Fibroblast of lung (primary cell): ENCODE measurements around the gene LRGUK. TPM values are rescaled to one million over a fixed set of nuclear protein-coding genes. Genes with fewer than 3 reads are reported as not detected.

ENCODE experiments used
- DNase-seq, 2 donors: peaks; one replicate each; pipeline versions ENCODE4 v3.0.0 to v3.0.0-alpha.2; 2010; ENCODE audit warnings: low read depth in 2 of 2
- H2AFZ ChIP-seq: 2 replicates; pipeline ENCODE4 v1.5.1; 2012; ENCODE audit warnings: low read length, control low read depth, inconsistent platforms
- H3K27ac ChIP-seq: 2 replicates; pipeline ENCODE4 v1.5.1; 2011; ENCODE audit warnings: low read length, control low read depth; ENCODE audit not compliant: insufficient read depth
- H3K27me3 ChIP-seq: 2 replicates; pipeline ENCODE4 v1.5.1; 2011; ENCODE audit warnings: mild to moderate bottlenecking, low read length; ENCODE audit not compliant: control insufficient read depth, insufficient read depth
- H3K36me3 ChIP-seq: 2 replicates; pipeline ENCODE4 v1.5.1; 2011; ENCODE audit warnings: low read length; ENCODE audit not compliant: control insufficient read depth, insufficient read depth
- H3K4me1 ChIP-seq: 2 replicates; pipeline ENCODE4 v1.5.1; 2011; ENCODE audit warnings: low read length; ENCODE audit not compliant: control insufficient read depth, insufficient read depth; ENCODE audit errors: extremely low read depth
- H3K4me2 ChIP-seq: 2 replicates; pipeline ENCODE4 v1.5.1; 2011; ENCODE audit warnings: low read length, control low read depth; ENCODE audit not compliant: insufficient read depth; ENCODE audit errors: extremely low read depth
- H3K4me3 ChIP-seq, 4 experiments: fragments of 200-600 bp in 1 of 4; sonication (generic) in 1 of 4; replicated peaks in 1 of 4; 2 replicates each; pipeline ENCODE4 v1.5.1; 2011 to 2016; ENCODE audit warnings: low read length in 4 of 4, low read depth in 3 of 4, mild to moderate bottlenecking in 3 of 4, control low read depth in 2 of 4, inconsistent platforms in 1 of 4, mixed read lengths in 1 of 4; ENCODE audit not compliant: insufficient read depth in 1 of 4; ENCODE audit errors: control extremely low read depth in 1 of 4
- H3K79me2 ChIP-seq: 2 replicates; pipeline ENCODE4 v1.5.1; 2012; ENCODE audit warnings: mild to moderate bottlenecking, low read length, inconsistent platforms; ENCODE audit not compliant: control insufficient read depth, insufficient read depth
- H3K9ac ChIP-seq: 2 replicates; pipeline ENCODE4 v1.5.1; 2011; ENCODE audit warnings: mild to moderate bottlenecking, low read length, control low read depth; ENCODE audit not compliant: insufficient read depth
- H3K9me3 ChIP-seq: 2 replicates; pipeline ENCODE4 v1.5.1; 2012; ENCODE audit warnings: low read depth, low read length; ENCODE audit not compliant: control insufficient read depth, insufficient read depth
- H4K20me1 ChIP-seq: 2 replicates; pipeline ENCODE4 v1.5.1; 2011; ENCODE audit warnings: low read length; ENCODE audit not compliant: control insufficient read depth, insufficient read depth; ENCODE audit errors: extremely low read depth
- EZH2 ChIP-seq: IDR thresholded peaks from 2 replicates; pipeline ENCODE4 v1.5.1; 2012; ENCODE audit warnings: low read length, control low read depth, mild to moderate bottlenecking; ENCODE audit errors: missing control alignments
- polyA plus RNA-seq, 2 donors: library from polyadenylated mRNA; depleted of rRNA in 1 of 2; stranded (reverse) in 1 of 2; unstranded in 1 of 2; fragments of >200 nt; gene quantifications; 2 replicates each; pipeline ENCODE4 v1.2.1, GENCODE V29; 2011 to 2012; ENCODE audit warnings: missing spikeins in 1 of 2
- total RNA-seq: library from RNA; depleted of rRNA; stranded (reverse); fragments of >200 nt; gene quantifications from 2 replicates; pipeline ENCODE4 v1.2.1, GENCODE V29; 2014
- TF ChIP-seq, protein P1 (sequence below), 2 donors: IDR thresholded peaks in 1 of 2; conservative IDR thresholded peaks in 1 of 2; 1 replicate in 1 of 2; 2 replicates in 1 of 2; pipeline ENCODE4 v1.5.1; 2011 to 2012; ENCODE audit warnings: low read length in 2 of 2, control low read depth in 1 of 2, inconsistent platforms in 1 of 2, low read depth in 1 of 2, mild to moderate bottlenecking in 1 of 2

The LRGUK gene
- total and polyA plus RNA-seq, 2 donors (not counting 1 experiment from before 2014, with no cell fraction given) = 0.08 to 0.17 TPM

DNA sequence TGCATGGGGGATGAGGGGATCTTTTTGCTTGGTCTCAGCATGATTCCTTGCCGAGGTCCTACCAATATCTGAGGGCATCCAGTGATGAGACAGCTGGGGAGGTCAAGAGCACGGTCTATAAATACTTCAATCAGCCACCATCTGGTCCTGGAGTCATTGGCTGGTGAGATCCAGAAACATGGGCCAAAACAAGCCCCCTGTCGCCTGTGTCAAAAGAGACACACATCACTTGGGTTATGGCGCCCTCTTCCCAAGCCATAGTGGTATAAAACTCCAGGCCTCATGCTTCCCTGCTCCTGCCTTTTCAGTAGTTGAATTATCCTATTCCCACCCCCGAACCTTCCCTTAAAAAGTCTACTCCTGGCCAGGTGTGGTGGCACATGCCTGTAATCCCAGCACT lies 128.7 kb downstream of the LRGUK start:
- Histone ChIP-seq H3K79me2 (no peaks in the 10 kb centered on the region), H3K27ac (no peak overlapping the region), H2AFZ (no peak overlapping the region), H3K36me3 (no peaks in the 10 kb centered on the region), H3K27me3 (no peaks in the 10 kb centered on the region), H3K4me2 (no peak overlapping the region), H3K9ac (no peak overlapping the region), H3K9me3 (no peaks in the 10 kb centered on the region), H4K20me1 (no peaks in the 10 kb centered on the region), H3K4me1 (no peaks in the 10 kb centered on the region), H3K4me3 (no peak overlapping the region)
- DNase-seq = no peak
- no peak for TF ChIP-seq EZH2
- TF ChIP-seq, protein P1, sequence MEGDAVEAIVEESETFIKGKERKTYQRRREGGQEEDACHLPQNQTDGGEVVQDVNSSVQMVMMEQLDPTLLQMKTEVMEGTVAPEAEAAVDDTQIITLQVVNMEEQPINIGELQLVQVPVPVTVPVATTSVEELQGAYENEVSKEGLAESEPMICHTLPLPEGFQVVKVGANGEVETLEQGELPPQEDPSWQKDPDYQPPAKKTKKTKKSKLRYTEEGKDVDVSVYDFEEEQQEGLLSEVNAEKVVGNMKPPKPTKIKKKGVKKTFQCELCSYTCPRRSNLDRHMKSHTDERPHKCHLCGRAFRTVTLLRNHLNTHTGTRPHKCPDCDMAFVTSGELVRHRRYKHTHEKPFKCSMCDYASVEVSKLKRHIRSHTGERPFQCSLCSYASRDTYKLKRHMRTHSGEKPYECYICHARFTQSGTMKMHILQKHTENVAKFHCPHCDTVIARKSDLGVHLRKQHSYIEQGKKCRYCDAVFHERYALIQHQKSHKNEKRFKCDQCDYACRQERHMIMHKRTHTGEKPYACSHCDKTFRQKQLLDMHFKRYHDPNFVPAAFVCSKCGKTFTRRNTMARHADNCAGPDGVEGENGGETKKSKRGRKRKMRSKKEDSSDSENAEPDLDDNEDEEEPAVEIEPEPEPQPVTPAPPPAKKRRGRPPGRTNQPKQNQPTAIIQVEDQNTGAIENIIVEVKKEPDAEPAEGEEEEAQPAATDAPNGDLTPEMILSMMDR (conservative IDR thresholded peaks at IDR 0.05 in 1 of 2, IDR thresholded peaks at IDR 0.05 in 1 of 2; ENCODE audit: low read depth in 1 of 2, low read length in 2 of 2) = no peak

DNA sequence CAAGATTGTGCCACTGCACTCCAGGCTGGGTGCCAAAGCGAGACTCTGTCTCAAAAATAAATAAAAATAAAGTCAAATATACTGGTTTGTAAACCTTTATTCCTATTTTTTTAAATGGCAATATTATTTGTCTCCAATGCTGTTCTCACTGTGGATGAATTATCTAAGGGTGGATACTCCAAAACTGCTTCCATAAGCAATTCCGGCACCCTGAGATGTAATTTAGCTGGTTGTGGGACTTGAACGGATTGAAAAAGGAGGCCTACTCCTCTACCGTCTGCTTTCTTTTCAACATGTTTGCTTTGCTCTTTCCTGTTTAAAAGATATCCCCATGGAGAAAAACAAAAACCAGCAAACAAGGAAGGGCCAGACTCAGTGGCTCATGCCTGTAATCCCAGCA lies 135.2 kb downstream of the LRGUK start:
- H3K4me2 ChIP-seq = no peak overlapping the region
- no peak overlapping the region for H3K27ac ChIP-seq
- DNase-seq = no peak
- H2AFZ ChIP-seq = no peak overlapping the region
- no peaks in the 10 kb centered on the region for H3K9me3 ChIP-seq
- no peaks in the 10 kb centered on the region for H3K79me2 ChIP-seq
- H3K27me3 ChIP-seq = no peaks in the 10 kb centered on the region
- H3K36me3 ChIP-seq = no peaks in the 10 kb centered on the region
- no peaks in the 10 kb centered on the region for H3K4me1 ChIP-seq
- no peak overlapping the region for H3K4me3 ChIP-seq
- TF ChIP-seq, protein P1 (conservative IDR thresholded peaks at IDR 0.05 in 1 of 2, IDR thresholded peaks at IDR 0.05 in 1 of 2; ENCODE audit: low read depth in 1 of 2, low read length in 2 of 2) = no peak
- no peak for TF ChIP-seq EZH2
- no peaks in the 10 kb centered on the region for H4K20me1 ChIP-seq
- no peak overlapping the region for H3K9ac ChIP-seq

DNA sequence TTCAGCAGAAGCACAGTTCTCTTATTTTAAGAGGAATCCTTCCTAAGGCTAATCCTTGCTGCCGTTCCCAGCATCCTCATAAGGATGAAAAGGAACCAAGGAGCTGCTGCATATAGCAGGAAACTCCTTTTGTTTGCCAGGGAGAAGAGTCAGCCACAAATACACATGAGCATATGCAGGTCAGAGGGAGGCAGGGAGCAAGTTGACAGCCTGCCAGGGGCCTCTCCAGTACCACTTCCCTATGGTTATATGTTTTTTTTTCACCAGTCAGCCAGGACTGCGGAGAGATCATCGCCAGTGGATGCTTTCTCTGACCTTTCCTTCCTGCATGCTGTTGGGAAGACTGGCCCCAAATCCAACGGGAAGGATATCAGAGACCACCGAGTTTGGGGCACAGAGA lies 149.8 kb downstream of the LRGUK start:
- Histone ChIP-seq H4K20me1 (no peaks in the 10 kb centered on the region), H2AFZ (no peak overlapping the region), H3K4me1 (no peaks in the 10 kb centered on the region), H3K27me3 (peaks cover 4% of the 10 kb centered on the region), H3K36me3 (no peaks in the 10 kb centered on the region), H3K79me2 (no peaks in the 10 kb centered on the region), H3K4me3 (no peak overlapping the region), H3K27ac (no peak overlapping the region), H3K4me2 (no peak overlapping the region), H3K9ac (no peak overlapping the region), H3K9me3 (no peaks in the 10 kb centered on the region)
- TF ChIP-seq EZH2 = no peak
- TF ChIP-seq, protein P1 (conservative IDR thresholded peaks at IDR 0.05 in 1 of 2, IDR thresholded peaks at IDR 0.05 in 1 of 2; ENCODE audit: low read depth in 1 of 2, low read length in 2 of 2) = no peak
- DNase-seq = no peak
